GM12873 (cell line): ENCODE results near the gene SERPINA6.

Source experiments
- CTCF ChIP-seq: IDR thresholded peaks from 2 replicates; pipeline ENCODE4 v1.5.1; 2012; ENCODE audit warnings: low read depth, mild to moderate bottlenecking, moderate library complexity, low read length, control low read depth; ENCODE audit not compliant: insufficient read depth; ENCODE audit errors: missing control alignments

SERPINA6 gene

GRCh38 chr14:94282991-94283723 lies 40.0 kb downstream of the SERPINA6 start:
- TF ChIP-seq CTCF, result no peak

GRCh38 chr14:94278731-94279130 lies 44.4 kb downstream of the SERPINA6 start:
- TF ChIP-seq CTCF, result no peak

GRCh38 chr14:94269156-94269555 lies 54.0 kb downstream of the SERPINA6 start:
- no peak for TF ChIP-seq CTCF

GRCh38 chr14:94267352-94267751 lies 55.8 kb downstream of the SERPINA6 start:
- no peak for TF ChIP-seq CTCF
